H1 (cell line): ENCODE results near the gene KCNH4. TPM values are rescaled to one million over a fixed set of nuclear protein-coding genes. Genes with fewer than 3 reads are reported as not detected.

ENCODE experiments used
- CTCF ChIA-PET: fragments of 300-600 bp; sonication (Branson Sonifier 250); formaldehyde crosslinking; loops from one replicate; lab custom pipeline; 2021; ENCODE audit not compliant: partially characterized antibody; lab: Charles Lee
- POLR2A ChIA-PET: fragments of 300-600 bp; sonication (Branson Sonifier 250); formaldehyde crosslinking; loops from one replicate; lab custom pipeline; 2021; ENCODE audit warnings: inconsistent platforms; ENCODE audit not compliant: partially characterized antibody; lab: Charles Lee
- DNase-seq, 2 experiments: peaks; one replicate each; pipeline versions ENCODE4 v3.0.0 to v3.0.0-alpha.2; 2010 to 2022; ENCODE audit warnings: low spot score in 2 of 2, low read depth in 1 of 2, mixed read lengths in 1 of 2
- FAIRE-seq: peaks from 2 replicates; lab custom pipeline; 2011; peaks lifted over from hg19 to GRCh38; lab: Jason Lieb, UNC
- H2AFZ ChIP-seq: 2 replicates; pipeline ENCODE4 v1.8.1; 2012; ENCODE audit warnings: low read length, inconsistent platforms
- H2AK5ac ChIP-seq: 2 replicates; pipeline ENCODE4 v1.6.1; 2013; ENCODE audit warnings: low read depth, low read length
- H2BK120ac ChIP-seq: replicated peaks from 2 replicates; pipeline ENCODE3; 2013; ENCODE audit warnings: low read depth, low read length, inconsistent platforms
- H2BK12ac ChIP-seq: 2 replicates; pipeline ENCODE4 v1.6.1; 2013; ENCODE audit warnings: low read depth, low read length
- H2BK15ac ChIP-seq: 2 replicates; pipeline ENCODE4 v1.6.1; 2013; ENCODE audit warnings: low read length
- H2BK20ac ChIP-seq: 2 replicates; pipeline ENCODE4 v1.6.1; 2013; ENCODE audit warnings: low read length
- H2BK5ac ChIP-seq: 2 replicates; pipeline ENCODE4 v1.6.1; 2013; ENCODE audit warnings: low read depth, low read length
- H3K14ac ChIP-seq: 2 replicates; pipeline ENCODE4 v1.6.1; 2013; ENCODE audit warnings: inconsistent platforms; ENCODE audit not compliant: insufficient read length
- H3K18ac ChIP-seq: 2 replicates; pipeline ENCODE4 v1.6.1; 2013; ENCODE audit warnings: low read length; ENCODE audit errors: extremely low read depth
- H3K23ac ChIP-seq: 2 replicates; pipeline ENCODE4 v1.6.1; 2013; ENCODE audit warnings: inconsistent platforms; ENCODE audit not compliant: insufficient read length
- H3K23me2 ChIP-seq: 2 replicates; pipeline ENCODE4 v1.6.1; 2013; ENCODE audit warnings: low read depth, low read length
- H3K27ac ChIP-seq: 2 replicates; pipeline ENCODE4 v1.6.1; 2011; ENCODE audit warnings: low read depth, low read length, inconsistent platforms
- H3K27me3 ChIP-seq, 4 experiments: replicated peaks in 1 of 4; 1 replicate in 1 of 4; 2 replicates in 3 of 4; pipeline versions ENCODE4 v1.6.1 to v1.8.1; 2011 to 2013; ENCODE audit warnings: low read length in 3 of 4, mild to moderate bottlenecking in 3 of 4, inconsistent platforms in 2 of 4, mixed read lengths in 2 of 4, moderate library complexity in 1 of 4; ENCODE audit not compliant: control insufficient read depth in 3 of 4, insufficient read depth in 3 of 4; ENCODE audit errors: extremely low read depth in 1 of 4
- H3K36me3 ChIP-seq, 4 experiments: 2 replicates each; pipeline versions ENCODE4 v1.6.1 to v1.8.1; 2011 to 2013; ENCODE audit warnings: mild to moderate bottlenecking in 4 of 4, low read length in 3 of 4, moderate library complexity in 2 of 4, control low read depth in 1 of 4, inconsistent platforms in 1 of 4; ENCODE audit not compliant: insufficient read depth in 4 of 4, control insufficient read depth in 2 of 4
- H3K4ac ChIP-seq: replicated peaks from 2 replicates; pipeline ENCODE3; 2013; ENCODE audit warnings: low read length, low read depth, mixed read lengths, inconsistent platforms; ENCODE audit not compliant: insufficient read length
- H3K4me1 ChIP-seq, 4 experiments: replicated peaks in 1 of 4; 1 replicate in 1 of 4; 2 replicates in 3 of 4; pipeline versions ENCODE4 v1.6.1 to v1.8.1; 2011 to 2013; ENCODE audit warnings: low read length in 3 of 4, inconsistent platforms in 2 of 4, mixed read lengths in 1 of 4; ENCODE audit not compliant: insufficient read depth in 4 of 4, control insufficient read depth in 3 of 4
- H3K4me2 ChIP-seq, 2 experiments: 2 replicates each; pipeline versions ENCODE4 v1.6.1 to v1.8.1; 2011 to 2013; ENCODE audit warnings: low read depth in 2 of 2, low read length in 2 of 2, control low read depth in 1 of 2, inconsistent platforms in 1 of 2, mild to moderate bottlenecking in 1 of 2; ENCODE audit not compliant: insufficient read depth in 1 of 2
- H3K4me3 ChIP-seq, 4 experiments: fragments of 200-600, 300-600 bp in 1 of 4; sonication (generic), shearing (Covaris generic), sonication (Bioruptor Twin) in 1 of 4; 2 replicates each; pipeline versions ENCODE4 v1.5.1 to v1.8.1; 2011 to 2016; ENCODE audit warnings: low read length in 4 of 4, low read depth in 3 of 4, control low read depth in 2 of 4, inconsistent platforms in 2 of 4, mild to moderate bottlenecking in 2 of 4, mixed read lengths in 1 of 4, moderate library complexity in 1 of 4; ENCODE audit not compliant: insufficient read depth in 2 of 4; ENCODE audit errors: extremely low read depth in 1 of 4
- H3K56ac ChIP-seq: replicated peaks from 2 replicates; pipeline ENCODE3; 2013; ENCODE audit warnings: low read depth, mild to moderate bottlenecking, mixed read lengths, low read length, inconsistent platforms; ENCODE audit not compliant: insufficient read length
- H3K79me1 ChIP-seq: 2 replicates; pipeline ENCODE4 v1.6.1; 2013; ENCODE audit warnings: low read depth, low read length, control low read depth
- H3K79me2 ChIP-seq, 2 experiments: 2 replicates each; pipeline versions ENCODE4 v1.6.1 to v1.8.1; 2012 to 2013; ENCODE audit warnings: low read length in 2 of 2, mild to moderate bottlenecking in 2 of 2, inconsistent platforms in 1 of 2; ENCODE audit not compliant: insufficient read depth in 2 of 2, control insufficient read depth in 1 of 2
- H3K9ac ChIP-seq, 4 experiments: replicated peaks in 1 of 4; 1 replicate in 1 of 4; 2 replicates in 3 of 4; pipeline versions ENCODE4 v1.6.1 to v1.8.1; 2011 to 2013; ENCODE audit warnings: low read depth in 3 of 4, low read length in 3 of 4, control low read depth in 2 of 4, mild to moderate bottlenecking in 2 of 4, moderate library complexity in 2 of 4, inconsistent platforms in 1 of 4; ENCODE audit errors: extremely low read depth in 1 of 4
- H3K9me3 ChIP-seq, 2 experiments: 2 replicates each; pipeline versions ENCODE4 v1.6.1 to v1.8.1; 2012 to 2013; ENCODE audit warnings: mild to moderate bottlenecking in 2 of 2, moderate library complexity in 2 of 2, control low read depth in 1 of 2, inconsistent platforms in 1 of 2, low read depth in 1 of 2, low read length in 1 of 2, mixed read lengths in 1 of 2; ENCODE audit not compliant: insufficient read depth in 2 of 2
- H4K20me1 ChIP-seq, 2 experiments: replicated peaks in 1 of 2; 2 replicates each; pipeline versions ENCODE3 to v1.8.1; 2011 to 2013; ENCODE audit warnings: inconsistent platforms in 2 of 2, low read length in 2 of 2, mild to moderate bottlenecking in 1 of 2; ENCODE audit not compliant: insufficient read depth in 2 of 2, control insufficient read depth in 1 of 2
- H4K5ac ChIP-seq: 2 replicates; pipeline ENCODE4 v1.6.1; 2013; ENCODE audit warnings: low read length, low read depth, mixed read lengths, inconsistent platforms; ENCODE audit not compliant: insufficient read length
- H4K8ac ChIP-seq: 2 replicates; pipeline ENCODE4 v1.8.0; 2013; ENCODE audit warnings: mild to moderate bottlenecking, moderate library complexity, low read length, inconsistent platforms; ENCODE audit not compliant: insufficient read depth; ENCODE audit errors: extremely low read depth
- H4K91ac ChIP-seq: replicated peaks from 2 replicates; pipeline ENCODE3; 2013; ENCODE audit warnings: low read length, mixed read lengths, inconsistent platforms; ENCODE audit not compliant: insufficient read length
- BACH1 ChIP-seq: IDR thresholded peaks from 2 replicates; pipeline ENCODE4 v1.6.1; 2012; ENCODE audit warnings: low read length, improper control_type of control experiment
- EGR1 ChIP-seq: IDR thresholded peaks from 2 replicates; pipeline ENCODE4 v1.6.1; 2011; ENCODE audit warnings: low read depth, low read length, borderline replicate concordance
- EZH2 ChIP-seq: fragments of 200-600 bp; sonication (generic); IDR thresholded peaks from 2 replicates; pipeline ENCODE4 v1.7.1; 2012; ENCODE audit warnings: low read depth, mild to moderate bottlenecking, moderate library complexity, low read length, inconsistent platforms; ENCODE audit not compliant: severe bottlenecking
- HDAC2 ChIP-seq, 2 experiments: fragments of 300-600 bp in 1 of 2; sonication (generic) in 1 of 2; IDR thresholded peaks; 2 replicates each; pipeline ENCODE4 v1.6.1; 2011 to 2012; ENCODE audit warnings: low read depth in 2 of 2, low read length in 2 of 2, mild to moderate bottlenecking in 2 of 2, moderate library complexity in 2 of 2, borderline replicate concordance in 1 of 2, inconsistent platforms in 1 of 2
- KDM5A ChIP-seq: fragments of 200-600 bp; IDR thresholded peaks from 2 replicates; pipeline ENCODE4 v1.7.1; 2012; ENCODE audit warnings: mild to moderate bottlenecking, low read length, inconsistent platforms, mixed read lengths
- RNF2 ChIP-seq: fragments of 200-900, 300-1000 bp; sonication (generic); IDR thresholded peaks from 2 replicates; pipeline ENCODE4 v1.7.1; 2016; ENCODE audit warnings: borderline replicate concordance, low read depth, mild to moderate bottlenecking, antibody characterized with exemption, low read length; ENCODE audit not compliant: poor library complexity, severe bottlenecking; ENCODE audit errors: missing control alignments
- SIN3A ChIP-seq, 2 experiments: IDR thresholded peaks in 1 of 2; conservative IDR thresholded peaks in 1 of 2; 2 replicates each; pipeline ENCODE4 v1.6.1; 2011 to 2012; ENCODE audit warnings: low read length in 2 of 2, improper control_type of control experiment in 1 of 2, low read depth in 1 of 2, mild to moderate bottlenecking in 1 of 2
- YY1 ChIP-seq: IDR thresholded peaks from 2 replicates; pipeline ENCODE4 v1.6.1; 2011; ENCODE audit warnings: low read depth, mild to moderate bottlenecking, low read length
- WGBS, 2 experiments: shearing (Covaris generic) in 1 of 2; methylation state at CpG; one replicate each; pipeline versions ENCODE4 v1.1.6 to v1.1.7; 2013 to 2015; ENCODE audit warnings: low lambda C conversion rate in 2 of 2, mixed read lengths in 2 of 2, inconsistent platforms in 1 of 2, low coverage in 1 of 2, missing lambda C conversion rate in 1 of 2; ENCODE audit not compliant: insufficient replicate concordance in 2 of 2, insufficient coverage in 1 of 2, insufficient read length in 1 of 2; ENCODE audit errors: extremely low coverage in 1 of 2, missing lambda C conversion rate in 1 of 2; 5-methylcytosine and 5-hydroxymethylcytosine counted together
- polyA plus RNA-seq, 7 experiments: library from polyadenylated mRNA; depleted of rRNA in 3 of 7; stranded (reverse) in 5 of 7; unstranded in 2 of 7; fragments of >200 nt in 5 of 7; fragments of 200-250 nt in 2 of 7; gene quantifications; 1 replicate in 5 of 7; 2 replicates in 1 of 7; 4 replicates in 1 of 7; pipeline versions ENCODE4 v1.2.1 to v1.2.3, GENCODE V29; 2011 to 2013; ENCODE audit warnings: missing spikeins in 2 of 7, mixed read lengths in 2 of 7
- total RNA-seq: library from RNA; stranded (reverse); fragmentation: NEBNext Ultra II Directional; extraction: Animal tissue kit (Norgen Biotek cat#: 25700); gene quantifications from 2 replicates; pipeline ENCODE4 v1.2.1, GENCODE V29; 2021
- TF ChIP-seq, protein P1 (sequence below), 3 experiments: IDR thresholded peaks; 1 replicate in 2 of 3; 2 replicates in 1 of 3; pipeline versions ENCODE4 v1.5.1 to v1.6.1; 2011; ENCODE audit warnings: low read length in 3 of 3, mild to moderate bottlenecking in 3 of 3, inconsistent platforms in 2 of 3, low read depth in 1 of 3, moderate library complexity in 1 of 3; ENCODE audit not compliant: insufficient read depth in 1 of 3; ENCODE audit errors: control extremely low read depth in 1 of 3

KCNH4 gene
- total and polyA plus RNA-seq, 2 of the 8 experiments (the other 6 are each of a cell fraction or from before 2014, with no cell fraction given) = 0.44 to 0.47 TPM

DNA sequence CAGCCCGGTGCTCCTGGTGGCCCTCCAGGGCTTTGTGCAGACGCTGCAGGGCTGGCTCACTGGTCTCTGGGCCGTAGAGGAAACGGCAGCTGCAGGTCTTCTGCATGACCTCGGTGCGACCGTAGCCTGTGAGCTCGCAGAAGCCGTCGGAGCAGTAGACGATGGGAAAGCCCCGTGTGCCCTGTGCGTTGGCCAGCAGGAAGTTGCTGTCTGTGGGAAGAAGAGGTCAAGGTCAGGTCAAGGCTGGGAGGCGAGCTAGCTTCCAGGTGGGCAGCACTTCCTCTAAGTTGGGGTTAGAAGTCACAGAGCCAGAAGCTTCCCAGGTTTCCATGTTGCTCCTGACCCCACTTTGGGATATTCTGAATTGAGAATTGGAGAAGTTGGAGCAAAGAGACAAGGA, 2.1 kb downstream of the KCNH4 start:
- Histone ChIP-seq H3K14ac (no peak overlapping the region), H3K36me3 (no peaks in the 10 kb centered on the region), H2BK12ac (no peak overlapping the region), H3K18ac (no peak overlapping the region), H3K9me3 (no peaks in the 10 kb centered on the region), H2BK120ac (no peak overlapping the region), H3K9ac (no peak overlapping the region; a peak in 2 of 7 replicates), H2BK15ac (no peak overlapping the region), H3K79me2 (no peaks in the 10 kb centered on the region), H4K8ac (no peak overlapping the region), H3K4me2 (no peak overlapping the region), H4K5ac (no peak overlapping the region), H3K23me2 (peaks cover 12% of the 10 kb centered on the region; the same call in 1 of the 2 replicates), H3K27ac (no peak overlapping the region), H3K79me1 (no peaks in the 10 kb centered on the region), H3K23ac (no peak overlapping the region), H2AFZ (no peak overlapping the region), H3K4me3 (no peak overlapping the region), H3K27me3 (peaks cover 7 to 39% (median 27%) of the 10 kb centered on the region in 4 experiments), H3K4me1 (peaks cover 0 to 13% (median 7%) of the 10 kb centered on the region in 4 experiments; a peak in 5 of 7 replicates), H2AK5ac (no peak overlapping the region), H2BK5ac (no peak overlapping the region), H4K20me1 (peaks cover 0 to 1% of the 10 kb centered on the region in 2 experiments), H3K4ac (no peak overlapping the region), H4K91ac (no peak overlapping the region)
- DNase-seq (no peak), FAIRE-seq (no peak)
- ChIA-PET POLR2A (no interaction called here), CTCF (interaction anchor here (1.0 to 4.9 kb wide), 6 partner anchors 15 to 225 kb away, joined by 3 to 34 read pairs (median 5); partner anchors contain the start of gene KAT2A)
- 90% methylated on average over 14 of the region's 14 CpGs; no CpG with 5 or more reads in 1 of the 2 experiments for WGBS, 2 experiments
- no peak for TF ChIP-seq KDM5A
- TF ChIP-seq EZH2 = no peak
- TF ChIP-seq, protein P1, sequence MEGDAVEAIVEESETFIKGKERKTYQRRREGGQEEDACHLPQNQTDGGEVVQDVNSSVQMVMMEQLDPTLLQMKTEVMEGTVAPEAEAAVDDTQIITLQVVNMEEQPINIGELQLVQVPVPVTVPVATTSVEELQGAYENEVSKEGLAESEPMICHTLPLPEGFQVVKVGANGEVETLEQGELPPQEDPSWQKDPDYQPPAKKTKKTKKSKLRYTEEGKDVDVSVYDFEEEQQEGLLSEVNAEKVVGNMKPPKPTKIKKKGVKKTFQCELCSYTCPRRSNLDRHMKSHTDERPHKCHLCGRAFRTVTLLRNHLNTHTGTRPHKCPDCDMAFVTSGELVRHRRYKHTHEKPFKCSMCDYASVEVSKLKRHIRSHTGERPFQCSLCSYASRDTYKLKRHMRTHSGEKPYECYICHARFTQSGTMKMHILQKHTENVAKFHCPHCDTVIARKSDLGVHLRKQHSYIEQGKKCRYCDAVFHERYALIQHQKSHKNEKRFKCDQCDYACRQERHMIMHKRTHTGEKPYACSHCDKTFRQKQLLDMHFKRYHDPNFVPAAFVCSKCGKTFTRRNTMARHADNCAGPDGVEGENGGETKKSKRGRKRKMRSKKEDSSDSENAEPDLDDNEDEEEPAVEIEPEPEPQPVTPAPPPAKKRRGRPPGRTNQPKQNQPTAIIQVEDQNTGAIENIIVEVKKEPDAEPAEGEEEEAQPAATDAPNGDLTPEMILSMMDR (IDR thresholded peaks at IDR 0.05; ENCODE audit: control extremely low read depth in 1 of 3, insufficient read depth in 1 of 3, low read depth in 1 of 3, low read length in 3 of 3) = no peak
- TF ChIP-seq RNF2 = no peak
- TF ChIP-seq EGR1 = no peak
- TF ChIP-seq SIN3A (conservative IDR thresholded peaks at IDR 0.05 in 1 of 2, IDR thresholded peaks at IDR 0.05 in 1 of 2; ENCODE audit: low read depth in 1 of 2, low read length in 2 of 2) = no peak
- TF ChIP-seq BACH1 = no peak
- no peak for TF ChIP-seq HDAC2 (IDR thresholded peaks at IDR 0.05; ENCODE audit: borderline replicate concordance in 1 of 2, low read depth in 2 of 2, low read length in 2 of 2)
- no peak for TF ChIP-seq YY1
- TF ChIP-seq, all 59 proteins: peak for 0
- no peak overlapping the region for H2BK20ac ChIP-seq
- H3K56ac ChIP-seq = no peak overlapping the region
